ENCODE measurements around the gene TRIP4.
"Not testable (repeated sequence)": the region's sequence is repeated elsewhere in the genome, so short reads cannot be mapped to it uniquely, and the experiment has no call there.

Gene TRIP4

DNA sequence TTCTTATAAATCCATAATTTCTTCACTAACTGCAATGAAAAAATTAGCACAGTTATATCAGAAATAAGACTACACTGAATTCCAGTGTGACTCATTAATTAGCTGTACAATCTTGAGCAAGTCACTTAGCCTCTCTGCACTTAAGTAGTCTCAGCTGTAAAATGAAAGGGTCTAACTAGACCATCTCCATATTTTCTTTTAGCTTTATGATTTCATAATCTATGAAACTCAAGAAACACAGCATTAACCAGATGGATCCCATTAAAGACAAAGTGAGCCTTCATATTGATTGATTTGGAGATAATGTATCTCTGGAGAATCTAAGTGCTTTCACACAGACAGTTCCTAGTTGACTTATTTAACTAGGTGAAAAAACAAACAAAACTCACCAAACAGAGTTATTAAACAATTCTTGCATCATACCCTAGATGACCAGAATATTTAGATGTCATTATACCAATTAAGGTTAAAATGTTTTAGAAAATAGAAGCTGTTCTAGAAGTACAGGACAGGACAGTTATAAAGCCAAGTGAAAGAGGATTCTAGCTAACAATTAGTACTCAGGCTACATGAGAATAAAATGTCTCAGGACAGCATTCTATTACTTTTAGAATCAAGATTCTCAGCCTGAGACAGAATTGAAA lies 42.9 kb upstream of the TRIP4 start:
- H3K4me1 ChIP-seq: no peaks in the 10 kb centered on the region
- no peak for DNase-seq
- intact Hi-C loops (cut with DNase I; ENCODE audit: low total_unique reads): no loop called here
- H3K27me3 ChIP-seq: no peaks in the 10 kb centered on the region
- TF ChIP-seq, protein P1, sequence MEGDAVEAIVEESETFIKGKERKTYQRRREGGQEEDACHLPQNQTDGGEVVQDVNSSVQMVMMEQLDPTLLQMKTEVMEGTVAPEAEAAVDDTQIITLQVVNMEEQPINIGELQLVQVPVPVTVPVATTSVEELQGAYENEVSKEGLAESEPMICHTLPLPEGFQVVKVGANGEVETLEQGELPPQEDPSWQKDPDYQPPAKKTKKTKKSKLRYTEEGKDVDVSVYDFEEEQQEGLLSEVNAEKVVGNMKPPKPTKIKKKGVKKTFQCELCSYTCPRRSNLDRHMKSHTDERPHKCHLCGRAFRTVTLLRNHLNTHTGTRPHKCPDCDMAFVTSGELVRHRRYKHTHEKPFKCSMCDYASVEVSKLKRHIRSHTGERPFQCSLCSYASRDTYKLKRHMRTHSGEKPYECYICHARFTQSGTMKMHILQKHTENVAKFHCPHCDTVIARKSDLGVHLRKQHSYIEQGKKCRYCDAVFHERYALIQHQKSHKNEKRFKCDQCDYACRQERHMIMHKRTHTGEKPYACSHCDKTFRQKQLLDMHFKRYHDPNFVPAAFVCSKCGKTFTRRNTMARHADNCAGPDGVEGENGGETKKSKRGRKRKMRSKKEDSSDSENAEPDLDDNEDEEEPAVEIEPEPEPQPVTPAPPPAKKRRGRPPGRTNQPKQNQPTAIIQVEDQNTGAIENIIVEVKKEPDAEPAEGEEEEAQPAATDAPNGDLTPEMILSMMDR (IDR thresholded peaks at IDR 0.05): no peak
- no peak overlapping the region for H3K27ac ChIP-seq
- H3K4me3 ChIP-seq: no peak overlapping the region
- peaks cover 0 to 13% (median 0%) of the 10 kb centered on the region in 3 donors for H3K36me3 ChIP-seq
- no peaks in the 10 kb centered on the region for H3K9me3 ChIP-seq

DNA sequence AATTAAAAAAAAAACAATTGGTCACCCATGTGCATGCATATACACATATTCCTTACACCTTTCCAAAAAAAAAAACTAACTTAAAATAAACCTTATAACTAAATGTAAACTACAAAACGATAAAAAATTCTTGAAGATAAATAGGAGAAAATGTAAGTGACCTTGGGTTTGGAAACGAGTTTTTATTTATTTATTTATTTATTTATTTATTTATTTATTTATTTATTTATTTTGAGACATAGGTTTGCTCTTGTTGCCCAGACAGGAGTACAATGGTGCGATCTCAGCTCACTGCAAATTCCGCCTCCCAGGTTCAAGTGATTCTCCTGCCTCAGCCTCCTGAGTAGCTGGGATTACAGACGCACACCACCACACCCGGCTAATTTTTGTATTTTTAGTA lies 41.4 kb upstream of the TRIP4 start:
- DNase-seq; H3K27me3 ChIP-seq; H3K27ac ChIP-seq; H3K9me3 ChIP-seq; H3K4me1 ChIP-seq; intact Hi-C loops (cut with DNase I; ENCODE audit: low total_unique reads); H3K4me3 ChIP-seq: not testable (repeated sequence)
- peaks cover 0 to 12% (median 0%) of the 10 kb centered on the region in 3 donors for H3K36me3 ChIP-seq

DNA sequence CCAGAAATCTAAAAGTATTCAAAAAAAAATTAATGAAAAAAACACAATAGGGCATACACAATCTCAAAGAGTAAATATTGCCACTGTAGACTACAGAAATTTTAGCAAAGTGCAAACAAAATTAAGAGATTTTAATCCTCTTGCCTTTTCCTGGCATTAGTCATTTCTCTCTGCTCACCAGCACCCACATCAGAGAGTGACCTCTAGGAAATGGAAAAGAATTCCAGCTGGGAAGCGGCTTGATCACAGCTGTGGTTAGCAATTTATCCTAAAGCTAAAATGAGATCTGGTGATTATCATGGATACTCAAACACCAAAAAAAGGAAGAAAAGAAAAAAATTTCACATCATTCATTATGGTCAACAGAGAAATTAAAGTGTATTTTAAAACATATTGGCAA lies 39.2 kb upstream of the TRIP4 start:
- intact Hi-C loops (cut with DNase I; ENCODE audit: low total_unique reads): no loop called here
- no peak overlapping the region for H3K27ac ChIP-seq
- no peaks in the 10 kb centered on the region for H3K4me1 ChIP-seq
- no peaks in the 10 kb centered on the region for H3K36me3 ChIP-seq
- H3K9me3 ChIP-seq: no peaks in the 10 kb centered on the region
- TF ChIP-seq, protein P1 (IDR thresholded peaks at IDR 0.05): no peak
- no peak for DNase-seq
- no peak overlapping the region for H3K4me3 ChIP-seq
- no peaks in the 10 kb centered on the region for H3K27me3 ChIP-seq

DNA sequence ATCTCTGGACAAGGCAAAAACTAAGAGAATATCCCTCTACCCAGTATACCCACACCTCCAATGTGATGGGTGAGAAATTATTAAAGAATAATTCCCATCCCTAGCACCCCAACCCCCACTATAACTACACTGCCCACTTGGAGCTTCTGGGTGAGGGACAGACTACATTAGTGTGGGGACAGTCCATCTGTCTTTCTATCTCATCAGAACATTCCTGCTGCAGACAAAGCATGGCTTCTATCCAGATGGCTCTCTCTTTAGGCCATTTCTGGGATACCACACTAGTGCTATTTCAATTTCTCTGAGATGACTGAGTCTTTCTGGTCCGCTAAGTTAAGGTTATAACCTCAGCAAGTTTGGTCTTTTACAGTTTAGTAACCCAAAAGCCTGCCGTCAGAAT lies 38.3 kb upstream of the TRIP4 start:
- Histone ChIP-seq H3K27ac (no peak overlapping the region), H3K4me3 (no peak overlapping the region), H3K9me3 (no peaks in the 10 kb centered on the region), H3K27me3 (no peaks in the 10 kb centered on the region), H3K36me3 (no peaks in the 10 kb centered on the region), H3K4me1 (peaks cover 0 to 6% (median 0%) of the 10 kb centered on the region in 4 donors)
- TF ChIP-seq, protein P1 (IDR thresholded peaks at IDR 0.05): no peak
- intact Hi-C loops (cut with DNase I; ENCODE audit: low total_unique reads): no loop called here
- no peak for DNase-seq

DNA sequence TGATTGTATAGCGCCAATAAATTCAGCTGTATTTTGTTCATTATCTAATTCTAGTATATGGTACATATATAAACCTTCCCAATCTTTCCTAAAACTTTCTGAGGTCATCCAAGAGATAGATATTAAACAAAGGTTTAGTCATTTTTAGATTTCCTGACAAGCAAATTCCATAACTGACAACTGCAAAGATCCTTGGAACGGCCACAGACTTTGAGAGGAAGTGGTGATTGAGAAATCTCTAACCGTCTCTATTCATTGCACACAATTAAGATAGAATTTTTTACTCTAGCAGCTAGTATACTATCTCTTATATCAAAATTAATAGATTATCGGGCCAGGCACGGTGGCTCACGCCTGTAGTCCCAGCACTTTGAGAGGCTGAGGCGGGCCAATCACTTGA lies 36.4 kb upstream of the TRIP4 start:
- Histone ChIP-seq H3K27me3 (no peaks in the 10 kb centered on the region), H3K4me1 (peaks cover 0 to 15% (median 9%) of the 10 kb centered on the region in 4 donors), H3K36me3 (no peaks in the 10 kb centered on the region), H3K4me3 (no peak overlapping the region), H3K9me3 (no peaks in the 10 kb centered on the region), H3K27ac (no peak overlapping the region)
- TF ChIP-seq, protein P1 (IDR thresholded peaks at IDR 0.05): no peak
- intact Hi-C loops (cut with DNase I; ENCODE audit: low total_unique reads): no loop called here
- no peak for DNase-seq

DNA sequence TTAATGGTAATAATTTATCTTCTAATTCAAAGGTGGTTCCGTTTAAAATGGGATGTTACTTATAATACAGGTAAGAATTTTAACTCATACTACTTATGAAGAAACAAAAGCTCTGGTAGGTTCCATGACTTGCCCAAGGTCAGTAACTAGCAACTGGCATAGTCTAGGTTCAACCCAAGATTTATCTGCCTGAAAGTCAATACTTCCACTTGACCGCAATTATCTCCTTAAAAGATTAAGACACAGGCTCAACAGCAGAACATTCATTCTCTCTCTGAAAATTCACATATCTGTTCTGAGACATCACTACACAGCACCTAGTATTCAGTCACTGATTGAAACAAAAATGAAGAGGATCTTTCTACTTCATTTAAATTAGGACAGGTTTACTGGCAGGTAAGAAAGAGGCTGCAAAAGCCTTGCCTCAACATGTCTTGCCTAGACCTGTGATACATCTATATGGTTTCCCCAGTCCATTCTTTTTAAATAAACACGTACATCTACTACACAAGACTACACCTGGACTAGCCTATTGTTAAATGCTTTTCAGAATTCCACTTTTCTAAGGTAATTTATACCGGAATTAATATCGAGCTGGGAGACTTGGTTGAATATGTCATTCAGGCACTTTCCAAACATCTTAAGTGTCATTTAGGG lies 32.8 kb upstream of the TRIP4 start:
- peak overlapping the region; percentile 79 to 87 for H3K27ac ChIP-seq
- TF ChIP-seq, protein P1 (IDR thresholded peaks at IDR 0.05): no peak
- H3K36me3 ChIP-seq: no peaks in the 10 kb centered on the region
- no peak for DNase-seq
- H3K9me3 ChIP-seq: no peaks in the 10 kb centered on the region
- peak overlapping the region; percentile 73 to 99 for H3K4me3 ChIP-seq
- H3K4me1 ChIP-seq: peaks cover 0 to 20% (median 11%) of the 10 kb centered on the region in 4 donors
- intact Hi-C loops (cut with DNase I; ENCODE audit: low total_unique reads): loop anchor here (5.0 kb wide), 1 partner anchor 148 kb away; no protein-coding TSS in a partner anchor
- no peaks in the 10 kb centered on the region for H3K27me3 ChIP-seq
